GM23338 (cell line): Measurements from ENCODE around the gene SLC9A8. TPM values are rescaled to one million over a fixed set of nuclear protein-coding genes. Genes with fewer than 3 reads are reported as not detected.
A peak's percentile ranks its signal among the peaks of the same experiment; 100 is the strongest.
"Not testable (repeated sequence)": the region's sequence is repeated elsewhere in the genome, so short reads cannot be mapped to it uniquely, and the experiment has no call there.

ENCODE experiments used
- ATAC-seq: fragments of 200-7000 bp; cut with Tn5 transposase; 3 replicates; pipeline ENCODE4 v1.9.1; 2020
- DNase-seq: peaks from one replicate; pipeline ENCODE4 v3.0.0-alpha.2; 2015; ENCODE audit warnings: low spot score
- H2AFZ ChIP-seq: fragments of 200-600 bp; sonication (generic); 2 replicates; pipeline ENCODE4 v1.8.0; 2016; ENCODE audit warnings: antibody characterized with exemption, mild to moderate bottlenecking, moderate library complexity
- H3F3A ChIP-seq: fragments of 200-600 bp; sonication (generic); replicated peaks from 2 replicates; pipeline ENCODE4 v1.8.0; 2017; ENCODE audit warnings: antibody characterized with exemption, mixed run types, low read depth
- H3K27ac ChIP-seq: fragments of 200-600 bp; sonication (generic); 2 replicates; pipeline ENCODE4 v1.6.1; 2016; ENCODE audit warnings: low read depth
- H3K27me3 ChIP-seq: fragments of 200-600 bp; sonication (generic); 2 replicates; pipeline ENCODE4 v1.8.0; 2016; ENCODE audit warnings: mild to moderate bottlenecking, mixed run types, moderate library complexity; ENCODE audit not compliant: insufficient read depth
- H3K36me3 ChIP-seq: fragments of 200-600 bp; sonication (generic); 2 replicates; pipeline ENCODE4 v1.8.0; 2016; ENCODE audit warnings: mild to moderate bottlenecking; ENCODE audit not compliant: insufficient read depth
- H3K4me1 ChIP-seq: fragments of 200-600 bp; sonication (generic); 2 replicates; pipeline ENCODE4 v1.8.0; 2016; ENCODE audit warnings: mild to moderate bottlenecking, moderate library complexity; ENCODE audit not compliant: insufficient read depth
- H3K4me2 ChIP-seq: fragments of 200-600 bp; sonication (generic); 2 replicates; pipeline ENCODE4 v1.7.1; 2017; ENCODE audit warnings: mixed run types
- H3K4me3 ChIP-seq: fragments of 200-600 bp; sonication (generic); 2 replicates; pipeline ENCODE4 v1.6.1; 2016; ENCODE audit warnings: mixed run types
- H3K79me2 ChIP-seq: fragments of 200-600 bp; sonication (generic); replicated peaks from 2 replicates; pipeline ENCODE4 v1.8.0; 2017; ENCODE audit warnings: mild to moderate bottlenecking; ENCODE audit not compliant: insufficient read depth
- H3K9me2 ChIP-seq: fragments of 200-600 bp; sonication (generic); 2 replicates; pipeline ENCODE4 v1.8.0; 2017; ENCODE audit not compliant: insufficient read depth
- H4K20me1 ChIP-seq: fragments of 200-600 bp; sonication (generic); replicated peaks from 2 replicates; pipeline ENCODE4 v1.8.0; 2017; ENCODE audit warnings: mild to moderate bottlenecking; ENCODE audit not compliant: insufficient read depth
- H3K27ac Mint-ChIP-seq: 2 replicates; pipeline ENCODE4 v1.8.0; 2020; ENCODE audit warnings: inconsistent platforms, mild to moderate bottlenecking, moderate library complexity, mixed read lengths
- H3K27me3 Mint-ChIP-seq: 3 replicates; pipeline ENCODE4 v1.8.0; 2022; ENCODE audit warnings: low read depth, mild to moderate bottlenecking, moderate library complexity, mixed read lengths, inconsistent platforms; ENCODE audit not compliant: insufficient read depth, poor library complexity
- H3K36me3 Mint-ChIP-seq: 3 replicates; pipeline ENCODE4 v1.8.0; 2021; ENCODE audit warnings: low read depth, mild to moderate bottlenecking, inconsistent platforms, moderate library complexity, mixed read lengths
- H3K4me1 Mint-ChIP-seq: 3 replicates; pipeline ENCODE4 v1.8.0; 2020; ENCODE audit warnings: mild to moderate bottlenecking, inconsistent platforms, mixed read lengths
- H3K4me3 Mint-ChIP-seq: 3 replicates; pipeline ENCODE4 v1.8.0; 2021; ENCODE audit warnings: moderate library complexity, mild to moderate bottlenecking, inconsistent platforms, mixed read lengths
- H3K9me3 Mint-ChIP-seq: 3 replicates; pipeline ENCODE4 v1.8.0; 2020; ENCODE audit warnings: moderate library complexity, mild to moderate bottlenecking, inconsistent platforms, mixed read lengths
- EZH2 ChIP-seq: fragments of 200-600 bp; sonication (generic); IDR thresholded peaks from one replicate; pipeline ENCODE4 v1.8.0; 2017; ENCODE audit warnings: antibody characterized with exemption, mild to moderate bottlenecking, low read depth; ENCODE audit not compliant: unreplicated experiment
- EZH2phosphoT487 ChIP-seq: fragments of 200-600 bp; sonication (generic); IDR thresholded peaks from one replicate; pipeline ENCODE4 v1.8.1; 2018; ENCODE audit warnings: antibody characterized with exemption; ENCODE audit not compliant: unreplicated experiment
- JUNB ChIP-seq: IDR thresholded peaks from one replicate; pipeline ENCODE4 v1.6.1; 2016; ENCODE audit warnings: antibody characterized with exemption; ENCODE audit not compliant: unreplicated experiment
- NANOG ChIP-seq: IDR thresholded peaks from 2 replicates; pipeline ENCODE4 v1.6.1; 2016; ENCODE audit warnings: antibody characterized with exemption, borderline replicate concordance
- POLR2AphosphoS5 ChIP-seq: IDR thresholded peaks from 2 replicates; pipeline ENCODE4 v1.6.1; 2016; ENCODE audit warnings: antibody characterized with exemption, low read depth
- STAT1 ChIP-seq: IDR thresholded peaks from one replicate; pipeline ENCODE4 v1.6.1; 2016; ENCODE audit warnings: antibody characterized with exemption; ENCODE audit not compliant: unreplicated experiment
- polyA plus RNA-seq: library from polyadenylated mRNA; unstranded; fragments of >200 nt; fragmentation: Nextera tagmentation; extraction: Ambion mirVana; gene quantifications from 2 replicates; pipeline ENCODE4 v1.2.1, GENCODE V29; 2016
- total RNA-seq: library from RNA; depleted of rRNA; stranded (reverse); fragments of >200 nt; shearing (Covaris generic); gene quantifications from 2 replicates; pipeline ENCODE4 v1.2.3, GENCODE V29; 2014
- TF ChIP-seq, protein P1 (sequence below), 2 experiments: fragments of 200-600 bp in 1 of 2; sonication (generic) in 1 of 2; conservative IDR thresholded peaks; 2 replicates each; pipeline versions ENCODE4 v1.5.1 to v1.6.1; 2016 to 2017; ENCODE audit warnings: antibody characterized with exemption in 2 of 2, low read depth in 2 of 2, mild to moderate bottlenecking in 2 of 2, moderate library complexity in 1 of 2
- TF ChIP-seq, protein P2 (sequence below): IDR thresholded peaks from 2 replicates; pipeline ENCODE4 v1.6.1; 2016; ENCODE audit warnings: antibody characterized with exemption
- TF ChIP-seq, protein P3 (sequence below): IDR thresholded peaks from one replicate; pipeline ENCODE4 v1.6.1; 2018; ENCODE audit warnings: antibody characterized with exemption; ENCODE audit not compliant: unreplicated experiment

SLC9A8 gene
- total and polyA plus RNA-seq, 2 experiments from 2014 or later, result 2.6 to 6.4 TPM

DNA sequence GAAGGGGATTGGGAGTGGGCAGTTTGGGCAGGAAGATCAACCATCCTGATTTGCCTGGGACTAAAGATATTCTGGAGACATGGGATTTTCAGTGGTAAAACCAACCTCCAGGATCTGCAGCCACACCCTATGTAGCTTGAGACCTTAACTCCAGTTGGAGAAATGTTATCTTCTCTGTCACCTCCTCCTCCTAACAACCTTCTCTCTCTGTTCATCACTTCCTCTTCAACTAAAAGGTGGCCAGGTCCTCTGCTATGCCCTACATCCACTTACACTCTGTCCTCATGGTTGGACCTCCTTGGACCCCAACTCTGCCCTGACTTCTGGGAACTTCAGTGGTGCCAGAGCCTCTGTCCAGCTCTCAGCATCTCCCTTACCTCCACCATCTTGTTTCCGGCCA is 42.0 kb upstream of the SLC9A8 start:
- H3K4me1 Mint-ChIP-seq, result peaks cover 40% of the 10 kb centered on the region
- H3K4me1 ChIP-seq, result peaks cover 40% of the 10 kb centered on the region
- no peak overlapping the region for H3K4me3 Mint-ChIP-seq
- no peak for DNase-seq
- H3K36me3 ChIP-seq, result no peaks in the 10 kb centered on the region
- H3K9me2 ChIP-seq, result peaks cover 18% of the 10 kb centered on the region
- H4K20me1 ChIP-seq, result no peaks in the 10 kb centered on the region
- no peaks in the 10 kb centered on the region for H3K27me3 ChIP-seq
- H3F3A ChIP-seq, result peaks cover 5% of the 10 kb centered on the region; the same call in 1 of the 2 replicates
- peaks cover 15% of the 10 kb centered on the region for H3K9me3 Mint-ChIP-seq
- no peak overlapping the region for H3K4me2 ChIP-seq
- no peak overlapping the region for H3K4me3 ChIP-seq
- H3K27ac Mint-ChIP-seq, result no peak overlapping the region; the same call in 1 of the 2 replicates
- TF ChIP-seq, protein P1, sequence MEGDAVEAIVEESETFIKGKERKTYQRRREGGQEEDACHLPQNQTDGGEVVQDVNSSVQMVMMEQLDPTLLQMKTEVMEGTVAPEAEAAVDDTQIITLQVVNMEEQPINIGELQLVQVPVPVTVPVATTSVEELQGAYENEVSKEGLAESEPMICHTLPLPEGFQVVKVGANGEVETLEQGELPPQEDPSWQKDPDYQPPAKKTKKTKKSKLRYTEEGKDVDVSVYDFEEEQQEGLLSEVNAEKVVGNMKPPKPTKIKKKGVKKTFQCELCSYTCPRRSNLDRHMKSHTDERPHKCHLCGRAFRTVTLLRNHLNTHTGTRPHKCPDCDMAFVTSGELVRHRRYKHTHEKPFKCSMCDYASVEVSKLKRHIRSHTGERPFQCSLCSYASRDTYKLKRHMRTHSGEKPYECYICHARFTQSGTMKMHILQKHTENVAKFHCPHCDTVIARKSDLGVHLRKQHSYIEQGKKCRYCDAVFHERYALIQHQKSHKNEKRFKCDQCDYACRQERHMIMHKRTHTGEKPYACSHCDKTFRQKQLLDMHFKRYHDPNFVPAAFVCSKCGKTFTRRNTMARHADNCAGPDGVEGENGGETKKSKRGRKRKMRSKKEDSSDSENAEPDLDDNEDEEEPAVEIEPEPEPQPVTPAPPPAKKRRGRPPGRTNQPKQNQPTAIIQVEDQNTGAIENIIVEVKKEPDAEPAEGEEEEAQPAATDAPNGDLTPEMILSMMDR (conservative IDR thresholded peaks at IDR 0.05; ENCODE audit: low read depth in 2 of 2), result no peak
- no peak for TF ChIP-seq EZH2phosphoT487
- H3K27ac ChIP-seq, result no peak overlapping the region
- H3K36me3 Mint-ChIP-seq, result peaks cover 17% of the 10 kb centered on the region
- no peak for ATAC-seq
- H2AFZ ChIP-seq, result no peak overlapping the region
- peaks cover 11% of the 10 kb centered on the region for H3K27me3 Mint-ChIP-seq
- H3K79me2 ChIP-seq, result no peaks in the 10 kb centered on the region

DNA sequence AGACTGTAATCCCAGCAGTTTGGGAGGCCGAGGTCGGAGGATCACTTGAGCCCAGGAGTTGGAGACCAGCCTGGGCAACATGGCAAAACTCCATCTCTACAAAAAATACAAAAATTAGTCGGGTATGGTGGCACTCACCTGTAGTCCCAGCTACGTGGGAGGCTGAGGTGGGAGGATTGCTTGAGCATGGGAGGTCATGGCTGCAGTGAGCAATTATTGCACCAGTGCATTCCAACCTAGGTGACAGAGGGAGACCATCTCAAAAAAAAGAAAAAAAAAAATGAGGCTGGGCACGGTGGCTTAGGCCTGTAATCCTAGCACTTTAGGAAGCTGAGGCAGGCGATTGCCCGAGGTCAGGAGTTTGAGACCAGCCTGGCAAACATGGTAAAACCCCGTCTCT is 38.4 kb upstream of the SLC9A8 start:
- not testable (repeated sequence) for H3K27me3 Mint-ChIP-seq, H3K27me3 ChIP-seq, ATAC-seq, H3F3A ChIP-seq, H3K27ac ChIP-seq, H3K36me3 ChIP-seq, H3K79me2 ChIP-seq, H3K9me2 ChIP-seq, DNase-seq, H4K20me1 ChIP-seq, H3K4me3 ChIP-seq, H3K4me2 ChIP-seq, H3K4me3 Mint-ChIP-seq, H2AFZ ChIP-seq, H3K9me3 Mint-ChIP-seq, H3K27ac Mint-ChIP-seq
- peaks cover 12% of the 10 kb centered on the region for H3K36me3 Mint-ChIP-seq
- peaks cover 23% of the 10 kb centered on the region for H3K4me1 Mint-ChIP-seq
- peaks cover 23% of the 10 kb centered on the region for H3K4me1 ChIP-seq

DNA sequence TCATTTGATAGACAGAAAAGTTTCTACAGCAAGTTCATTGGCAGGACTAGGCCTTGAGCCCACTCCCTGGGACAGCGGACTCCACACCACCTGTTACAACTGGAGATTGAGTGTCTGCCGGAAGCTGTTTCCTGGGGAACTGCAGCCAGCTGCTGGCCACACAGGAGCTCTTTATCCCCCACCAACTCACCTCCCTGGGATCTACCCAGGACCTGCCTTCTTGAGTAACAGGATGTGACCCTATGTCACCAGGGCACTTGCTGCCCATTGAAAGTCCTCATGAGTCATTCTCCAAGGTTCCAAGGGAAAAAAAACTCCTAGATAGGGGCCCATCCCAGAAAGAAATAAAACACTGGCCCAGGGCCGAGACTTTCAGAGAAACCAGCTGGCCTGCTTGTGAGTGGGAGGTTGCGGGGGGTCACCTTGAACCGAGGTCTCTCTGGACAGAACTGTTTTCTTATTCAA is 37.4 kb upstream of the SLC9A8 start:
- H3K4me2 ChIP-seq, result no peak overlapping the region
- DNase-seq, result peak; percentile 46
- peak overlapping the region; percentile 65; the same call in 1 of the 2 replicates for H3K27ac Mint-ChIP-seq
- no peak for TF ChIP-seq STAT1
- no peak for TF ChIP-seq JUNB
- TF ChIP-seq EZH2, result no peak
- no peak for TF ChIP-seq EZH2phosphoT487
- TF ChIP-seq, protein P2, sequence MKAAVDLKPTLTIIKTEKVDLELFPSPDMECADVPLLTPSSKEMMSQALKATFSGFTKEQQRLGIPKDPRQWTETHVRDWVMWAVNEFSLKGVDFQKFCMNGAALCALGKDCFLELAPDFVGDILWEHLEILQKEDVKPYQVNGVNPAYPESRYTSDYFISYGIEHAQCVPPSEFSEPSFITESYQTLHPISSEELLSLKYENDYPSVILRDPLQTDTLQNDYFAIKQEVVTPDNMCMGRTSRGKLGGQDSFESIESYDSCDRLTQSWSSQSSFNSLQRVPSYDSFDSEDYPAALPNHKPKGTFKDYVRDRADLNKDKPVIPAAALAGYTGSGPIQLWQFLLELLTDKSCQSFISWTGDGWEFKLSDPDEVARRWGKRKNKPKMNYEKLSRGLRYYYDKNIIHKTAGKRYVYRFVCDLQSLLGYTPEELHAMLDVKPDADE, result no peak
- TF ChIP-seq, protein P3, sequence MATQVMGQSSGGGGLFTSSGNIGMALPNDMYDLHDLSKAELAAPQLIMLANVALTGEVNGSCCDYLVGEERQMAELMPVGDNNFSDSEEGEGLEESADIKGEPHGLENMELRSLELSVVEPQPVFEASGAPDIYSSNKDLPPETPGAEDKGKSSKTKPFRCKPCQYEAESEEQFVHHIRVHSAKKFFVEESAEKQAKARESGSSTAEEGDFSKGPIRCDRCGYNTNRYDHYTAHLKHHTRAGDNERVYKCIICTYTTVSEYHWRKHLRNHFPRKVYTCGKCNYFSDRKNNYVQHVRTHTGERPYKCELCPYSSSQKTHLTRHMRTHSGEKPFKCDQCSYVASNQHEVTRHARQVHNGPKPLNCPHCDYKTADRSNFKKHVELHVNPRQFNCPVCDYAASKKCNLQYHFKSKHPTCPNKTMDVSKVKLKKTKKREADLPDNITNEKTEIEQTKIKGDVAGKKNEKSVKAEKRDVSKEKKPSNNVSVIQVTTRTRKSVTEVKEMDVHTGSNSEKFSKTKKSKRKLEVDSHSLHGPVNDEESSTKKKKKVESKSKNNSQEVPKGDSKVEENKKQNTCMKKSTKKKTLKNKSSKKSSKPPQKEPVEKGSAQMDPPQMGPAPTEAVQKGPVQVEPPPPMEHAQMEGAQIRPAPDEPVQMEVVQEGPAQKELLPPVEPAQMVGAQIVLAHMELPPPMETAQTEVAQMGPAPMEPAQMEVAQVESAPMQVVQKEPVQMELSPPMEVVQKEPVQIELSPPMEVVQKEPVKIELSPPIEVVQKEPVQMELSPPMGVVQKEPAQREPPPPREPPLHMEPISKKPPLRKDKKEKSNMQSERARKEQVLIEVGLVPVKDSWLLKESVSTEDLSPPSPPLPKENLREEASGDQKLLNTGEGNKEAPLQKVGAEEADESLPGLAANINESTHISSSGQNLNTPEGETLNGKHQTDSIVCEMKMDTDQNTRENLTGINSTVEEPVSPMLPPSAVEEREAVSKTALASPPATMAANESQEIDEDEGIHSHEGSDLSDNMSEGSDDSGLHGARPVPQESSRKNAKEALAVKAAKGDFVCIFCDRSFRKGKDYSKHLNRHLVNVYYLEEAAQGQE, result no peak
- TF ChIP-seq POLR2AphosphoS5, result no peak
- no peak for TF ChIP-seq NANOG

More for the DNA sequence above, 37.4 kb upstream of the SLC9A8 start:
- no peak overlapping the region for H3K4me3 Mint-ChIP-seq
- no peak overlapping the region for H3K4me3 ChIP-seq
- no peaks in the 10 kb centered on the region for H4K20me1 ChIP-seq
- peaks cover 9% of the 10 kb centered on the region for H3K27me3 Mint-ChIP-seq
- H3K79me2 ChIP-seq, result no peaks in the 10 kb centered on the region
- no peaks in the 10 kb centered on the region for H3F3A ChIP-seq
- H3K9me3 Mint-ChIP-seq, result peaks cover 3% of the 10 kb centered on the region; the same call in 2 of the 3 replicates
- no peaks in the 10 kb centered on the region for H3K36me3 ChIP-seq
- ATAC-seq, result peak; percentile 57
- peaks cover 20% of the 10 kb centered on the region; the same call in 1 of the 2 replicates for H3K4me1 ChIP-seq
- no peak overlapping the region for H3K27ac ChIP-seq
- no peaks in the 10 kb centered on the region; the same call in 1 of the 2 replicates for H3K9me2 ChIP-seq
- H2AFZ ChIP-seq, result 0 out of 2 replicates have a peak overlapping the region, but pooled peaks have one; percentile 1
- H3K4me1 Mint-ChIP-seq, result peaks cover 21% of the 10 kb centered on the region
- peaks cover 7% of the 10 kb centered on the region; the same call in 2 of the 3 replicates for H3K36me3 Mint-ChIP-seq
- H3K27me3 ChIP-seq, result no peaks in the 10 kb centered on the region
